HG03469 (cell line): ENCODE data around the gene ALPK1.

Experiments
- ATAC-seq: cut with Tn5 transposase; IDR thresholded peaks from one replicate; pipeline ENCODE4 v1.9.1; 2021; ENCODE audit warnings: mild to moderate bottlenecking, moderate library complexity, moderate number of reproducible peaks; ENCODE audit not compliant: unreplicated experiment

The ALPK1 gene

GRCh38 chr4:112327965-112328733 lies 31.0 kb downstream of the ALPK1 start:
- peak; percentile 83 for ATAC-seq

GRCh38 chr4:112328734-112329130 lies 31.6 kb downstream of the ALPK1 start:
- ATAC-seq: no peak

- ATAC-seq: no peak
These were observed 32.7 kb downstream of the ALPK1 start for GRCh38 chr4:112329672-112330375.

- ATAC-seq: no peak
These were observed 33.8 kb downstream of the ALPK1 start for GRCh38 chr4:112330921-112331320.

- ATAC-seq: no peak
These were observed 35.2 kb downstream of the ALPK1 start for GRCh38 chr4:112332398-112332797.

GRCh38 chr4:112340023-112340422 lies 42.9 kb downstream of the ALPK1 start:
- ATAC-seq: no peak

GRCh38 chr4:112341033-112341432 lies 43.9 kb downstream of the ALPK1 start:
- ATAC-seq: no peak

- no peak for ATAC-seq
These were observed 46.3 kb downstream of the ALPK1 start for GRCh38 chr4:112343330-112344080.

- ATAC-seq: no peak
These were observed 51.5 kb downstream of the ALPK1 start for GRCh38 chr4:112348488-112349158.

- no peak for ATAC-seq
These were observed 55.6 kb downstream of the ALPK1 start for GRCh38 chr4:112352736-112353135.

- no peak for ATAC-seq
These were observed 58.5 kb downstream of the ALPK1 start for GRCh38 chr4:112355662-112356061.

- no peak for ATAC-seq
These were observed 60.3 kb downstream of the ALPK1 start for GRCh38 chr4:112357453-112357852.

- ATAC-seq: no peak
These were observed 60.7 kb downstream of the ALPK1 start for GRCh38 chr4:112357897-112358296.

- no peak for ATAC-seq
These were observed 61.2 kb downstream of the ALPK1 start for GRCh38 chr4:112358415-112358814.

- no peak for ATAC-seq
These were observed 62.0 kb downstream of the ALPK1 start for GRCh38 chr4:112358952-112359749.

- peak; percentile 95 for ATAC-seq
These were observed 64.1 kb downstream of the ALPK1 start for GRCh38 chr4:112361181-112361791.

GRCh38 chr4:112370466-112370865 lies 73.3 kb downstream of the ALPK1 start:
- ATAC-seq: no peak

- ATAC-seq: no peak
These were observed 74.2 kb downstream of the ALPK1 start for GRCh38 chr4:112371361-112371760.

- ATAC-seq: no peak
These were observed 77.7 kb downstream of the ALPK1 start for GRCh38 chr4:112374850-112375249.

- ATAC-seq: no peak
These were observed 80.0 kb downstream of the ALPK1 start for GRCh38 chr4:112377171-112377570.
